Measurements from ENCODE around the gene PRG2. TPM values are rescaled to one million over a fixed set of nuclear protein-coding genes. Genes with fewer than 3 reads are reported as not detected.
A peak's percentile ranks its signal among the peaks of the same experiment; 100 is the strongest.

PRG2 gene
- total and polyA plus RNA-seq, 2 of the 13 experiments (the other 11 are each of a cell fraction or from before 2014, with no cell fraction given) = not detected

- no peak for TF ChIP-seq ZHX2 (IDR thresholded peaks at IDR 0.05; ENCODE audit: low read depth)
- TF ChIP-seq ZHX2 (CRISPR knock-in tag; IDR thresholded peaks at IDR 0.05; ENCODE audit: borderline replicate concordance) = no peak
- no peak for TF ChIP-seq SRSF1 (optimal IDR thresholded peaks at IDR 0.05; ENCODE audit: low read depth, low read length)
- TF ChIP-seq JUNB (CRISPR knock-in tag; IDR thresholded peaks at IDR 0.05; ENCODE audit: borderline replicate concordance) = no peak
- TF ChIP-seq SMAD3 (CRISPR knock-in tag; IDR thresholded peaks at IDR 0.05) = no peak
- TF ChIP-seq CREBL2 (CRISPR knock-in tag; IDR thresholded peaks at IDR 0.05; ENCODE audit: borderline replicate concordance) = no peak
- no peak for TF ChIP-seq MEIS2 (CRISPR knock-in tag; IDR thresholded peaks at IDR 0.05)
- no peak for TF ChIP-seq ZNF720 (CRISPR knock-in tag; IDR thresholded peaks at IDR 0.05)
- TF ChIP-seq ZNF772 (CRISPR knock-in tag; IDR thresholded peaks at IDR 0.05) = no peak
- TF ChIP-seq PHF20 (CRISPR knock-in tag; IDR thresholded peaks at IDR 0.05) = no peak
- no peak for TF ChIP-seq MXD3 (CRISPR knock-in tag; IDR thresholded peaks at IDR 0.05)
- no peak for TF ChIP-seq SNAPC2 (CRISPR knock-in tag; IDR thresholded peaks at IDR 0.05)
- TF ChIP-seq ZBTB25 (CRISPR knock-in tag; IDR thresholded peaks at IDR 0.05) = no peak
- no peak for TF ChIP-seq SNRNP70 (IDR thresholded peaks at IDR 0.05; ENCODE audit: low read depth, low read length)
- 0 out of 2 replicates have a peak, but pooled peaks have one; percentile 32 for TF ChIP-seq ZMYM2 (CRISPR knock-in tag; IDR thresholded peaks at IDR 0.05)
- TF ChIP-seq UBTF (CRISPR knock-in tag; IDR thresholded peaks at IDR 0.05) = no peak
- TF ChIP-seq STAT5B (CRISPR knock-in tag; IDR thresholded peaks at IDR 0.05) = no peak
Observed at GRCh38 chr11:57399972-57400578, 9.6 kb upstream of the PRG2 start (continued).
